ENCODE data around the gene ZNF567. TPM values are rescaled to one million over a fixed set of nuclear protein-coding genes. Genes with fewer than 3 reads are reported as not detected.

ZNF567 gene
- total and polyA plus RNA-seq, 12 donors = 3.4 to 8.2 (median 5.6) TPM

DNA sequence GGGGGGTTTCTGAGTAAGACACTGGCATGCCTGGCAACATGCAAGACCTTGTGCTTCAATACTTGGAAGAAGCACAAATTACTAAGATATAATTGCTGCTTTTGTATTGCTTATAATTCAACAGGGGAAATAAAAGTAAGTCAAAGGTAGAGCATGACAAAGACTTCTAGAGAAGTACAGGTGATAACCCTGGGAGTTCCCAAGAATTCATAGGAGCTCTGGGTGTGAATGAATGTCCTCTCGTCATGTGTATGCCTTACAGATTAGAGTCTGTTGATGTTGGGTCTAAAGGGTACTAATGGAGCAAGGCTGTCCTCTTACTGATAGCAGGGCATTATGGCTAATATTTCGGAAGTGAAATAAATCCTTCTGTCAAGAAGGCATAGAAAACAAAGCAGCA is 13.2 kb upstream of the ZNF567 start:
- TF ChIP-seq, protein P1, sequence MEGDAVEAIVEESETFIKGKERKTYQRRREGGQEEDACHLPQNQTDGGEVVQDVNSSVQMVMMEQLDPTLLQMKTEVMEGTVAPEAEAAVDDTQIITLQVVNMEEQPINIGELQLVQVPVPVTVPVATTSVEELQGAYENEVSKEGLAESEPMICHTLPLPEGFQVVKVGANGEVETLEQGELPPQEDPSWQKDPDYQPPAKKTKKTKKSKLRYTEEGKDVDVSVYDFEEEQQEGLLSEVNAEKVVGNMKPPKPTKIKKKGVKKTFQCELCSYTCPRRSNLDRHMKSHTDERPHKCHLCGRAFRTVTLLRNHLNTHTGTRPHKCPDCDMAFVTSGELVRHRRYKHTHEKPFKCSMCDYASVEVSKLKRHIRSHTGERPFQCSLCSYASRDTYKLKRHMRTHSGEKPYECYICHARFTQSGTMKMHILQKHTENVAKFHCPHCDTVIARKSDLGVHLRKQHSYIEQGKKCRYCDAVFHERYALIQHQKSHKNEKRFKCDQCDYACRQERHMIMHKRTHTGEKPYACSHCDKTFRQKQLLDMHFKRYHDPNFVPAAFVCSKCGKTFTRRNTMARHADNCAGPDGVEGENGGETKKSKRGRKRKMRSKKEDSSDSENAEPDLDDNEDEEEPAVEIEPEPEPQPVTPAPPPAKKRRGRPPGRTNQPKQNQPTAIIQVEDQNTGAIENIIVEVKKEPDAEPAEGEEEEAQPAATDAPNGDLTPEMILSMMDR (IDR thresholded peaks at IDR 0.05) = no peak
- no peak for TF ChIP-seq POLR2A (IDR thresholded peaks at IDR 0.05)
- 86 to 100% (median 90%) methylated on average over 2 of the region's 2 CpGs for WGBS, 4 donors
- no peak overlapping the region for H3K4me3 ChIP-seq
- no peaks in the 10 kb centered on the region for H3K4me1 ChIP-seq (replicated peaks in 1 of 2)
- H3K27ac ChIP-seq = no peak overlapping the region
- no peaks in the 10 kb centered on the region for H3K36me3 ChIP-seq (replicated peaks in 1 of 2)
- peaks cover 0 to 3% (median 0%) of the 10 kb centered on the region in 3 donors for H3K9me3 ChIP-seq (replicated peaks in 1 of 3)
- DNase-seq = no peak
- H3K27me3 ChIP-seq = no peaks in the 10 kb centered on the region
- intact Hi-C loops (cut with DNase I) = no loop called here

DNA sequence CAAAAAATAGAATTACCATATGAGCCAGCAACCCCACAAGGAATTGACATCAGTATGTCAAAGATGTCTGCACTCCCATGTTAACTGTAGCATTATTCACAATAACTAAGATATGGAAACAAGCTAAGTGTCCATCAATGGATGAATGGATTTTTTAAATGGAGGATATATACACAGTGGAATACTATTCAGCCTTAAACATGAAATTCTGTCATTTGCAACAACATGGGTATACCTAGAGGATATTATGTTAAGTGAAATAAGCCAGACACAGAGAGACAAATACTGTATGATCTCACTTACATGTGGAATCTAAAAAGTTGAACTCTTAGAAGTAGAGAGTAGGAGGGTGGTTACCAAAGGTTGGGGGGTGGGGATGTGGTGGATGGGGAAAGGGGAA is 8.0 kb upstream of the ZNF567 start:
- Histone ChIP-seq H3K9me3 (replicated peaks in 1 of 3) (no peaks in the 10 kb centered on the region), H3K4me3 (no peak overlapping the region), H3K27ac (no peak overlapping the region), H3K4me1 (replicated peaks in 1 of 2) (no peaks in the 10 kb centered on the region), H3K27me3 (no peaks in the 10 kb centered on the region), H3K36me3 (replicated peaks in 1 of 2) (no peaks in the 10 kb centered on the region)
- no peak for TF ChIP-seq POLR2A (IDR thresholded peaks at IDR 0.05)
- TF ChIP-seq, protein P1 (IDR thresholded peaks at IDR 0.05) = no peak
- no peak for DNase-seq
- intact Hi-C loops (cut with DNase I) = no loop called here

DNA sequence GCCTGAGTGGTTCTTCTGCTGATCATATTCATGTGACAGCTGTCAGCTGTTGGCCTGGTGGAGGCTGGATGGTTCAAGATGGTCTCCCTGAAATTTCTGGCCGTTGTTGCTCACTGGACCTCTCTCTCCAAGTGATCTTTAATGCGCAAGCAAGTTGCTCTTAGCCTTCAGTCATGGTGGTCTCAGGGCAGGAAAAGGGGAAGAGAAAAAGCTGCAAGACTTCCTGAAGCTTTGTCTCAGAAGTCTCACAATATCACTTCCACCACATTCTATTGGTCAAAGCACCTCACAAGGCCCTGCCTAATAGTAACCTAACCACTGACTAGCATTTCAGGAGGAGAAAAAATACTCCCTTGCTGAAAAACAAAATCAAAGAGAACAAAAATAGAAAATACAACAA is 1.6 kb upstream of the ZNF567 start:
- TF ChIP-seq, protein P1 (IDR thresholded peaks at IDR 0.05) = no peak
- no peak for TF ChIP-seq POLR2A (IDR thresholded peaks at IDR 0.05)
- intact Hi-C loops (cut with DNase I) = no loop called here
- WGBS, 4 donors = 91 to 95% (median 94%) methylated on average over 2 of the region's 2 CpGs
- peaks cover 9 to 22% of the 10 kb centered on the region in 2 donors for H3K4me1 ChIP-seq (replicated peaks in 1 of 2)
- no peaks in the 10 kb centered on the region for H3K36me3 ChIP-seq (replicated peaks in 1 of 2)
- peak overlapping the region in 1 of 4 donors; percentile 76 for H3K4me3 ChIP-seq
- H3K9me3 ChIP-seq (replicated peaks in 1 of 3) = no peaks in the 10 kb centered on the region
- H3K27ac ChIP-seq = peak overlapping the region in 1 of 5 donors; percentile 61
- H3K27me3 ChIP-seq = no peaks in the 10 kb centered on the region
- DNase-seq = no peak

DNA sequence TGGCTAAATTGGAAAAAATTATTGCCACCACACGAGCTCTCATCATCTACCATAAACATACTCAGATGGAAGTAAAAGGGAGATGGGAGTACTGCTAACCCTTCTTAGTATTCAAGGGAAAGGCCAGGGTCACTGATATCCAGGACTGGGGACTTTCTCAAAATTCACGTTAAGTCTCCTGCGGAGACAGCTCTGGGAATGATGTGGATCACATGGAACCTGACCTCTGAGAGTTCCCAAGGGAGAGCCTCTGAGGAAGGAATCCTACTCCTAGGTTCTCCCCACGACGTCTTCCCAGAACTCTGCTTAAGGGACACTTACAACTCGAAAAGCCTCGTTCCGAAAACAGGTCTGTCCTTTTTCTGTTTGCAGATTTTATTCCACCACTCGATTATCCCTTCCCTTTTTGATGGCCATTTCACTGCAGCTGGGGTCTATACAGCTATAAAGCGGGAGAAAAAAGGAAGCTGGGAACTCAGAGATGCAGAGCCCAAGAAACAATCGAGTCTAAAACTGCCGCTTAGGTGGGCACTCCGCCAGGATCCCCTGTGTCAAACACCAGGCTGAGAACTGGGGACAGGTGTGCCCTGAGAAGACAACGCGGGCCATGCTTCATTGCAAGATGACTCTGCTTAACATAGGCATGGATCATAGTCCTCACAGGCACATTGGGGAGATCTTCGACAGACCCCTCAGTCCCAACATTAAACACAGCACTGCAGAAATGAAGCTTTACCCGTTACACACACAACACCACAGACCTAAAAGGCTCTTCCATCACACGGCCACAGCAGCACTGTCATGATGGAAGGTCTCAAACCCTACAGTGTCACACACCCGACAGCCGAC is 823 bp upstream of the ZNF567 start:
- peak in 6 of 7 donors; percentile 24 to 67 (median 41) for DNase-seq
- WGBS, 4 donors = 5 to 10% (median 9%) methylated on average over 15 to 20 of the region's 20 CpGs
- H3K27ac ChIP-seq = peak overlapping the region; percentile 14 to 87 (median 57)

More for the DNA sequence above, 823 bp upstream of the ZNF567 start:
- Histone ChIP-seq H3K4me1 (replicated peaks in 1 of 2) (peaks cover 9 to 22% of the 10 kb centered on the region in 2 donors), H3K9me3 (replicated peaks in 1 of 3) (no peaks in the 10 kb centered on the region), H3K36me3 (replicated peaks in 1 of 2) (peaks cover 0 to under 1% of the 10 kb centered on the region in 2 donors), H3K27me3 (no peaks in the 10 kb centered on the region), H3K4me3 (peak overlapping the region; percentile 26 to 96 (median 61))
- TF ChIP-seq, protein P1 (IDR thresholded peaks at IDR 0.05) = no peak
- no peak for TF ChIP-seq POLR2A (IDR thresholded peaks at IDR 0.05)
- intact Hi-C loops (cut with DNase I) = no loop called here
